Measurements from ENCODE around the gene KLHL8. TPM values are rescaled to one million over a fixed set of nuclear protein-coding genes. Genes with fewer than 3 reads are reported as not detected.
"Not testable (repeated sequence)": the region's sequence is repeated elsewhere in the genome, so short reads cannot be mapped to it uniquely, and the experiment has no call there.

The KLHL8 gene
- total RNA-seq, 1 experiment from 2014 or later: 9.4 TPM

GRCh38 chr4:87192145-87192919 lies 28.1 kb downstream of the KLHL8 start:
- in situ Hi-C loops (cut with HindIII; ENCODE audit: low pct_unique_long_range_greater_than_20kb, low sequenced_read_pairs): no loop called here
- DNase-seq (ENCODE audit: low read depth): no peak

GRCh38 chr4:87188932-87189331 lies 31.5 kb downstream of the KLHL8 start:
- in situ Hi-C loops (cut with HindIII; ENCODE audit: low pct_unique_long_range_greater_than_20kb, low sequenced_read_pairs): no loop called here

GRCh38 chr4:87188048-87188447 lies 32.4 kb downstream of the KLHL8 start:
- DNase-seq (ENCODE audit: low read depth): no peak
- in situ Hi-C loops (cut with HindIII; ENCODE audit: low pct_unique_long_range_greater_than_20kb, low sequenced_read_pairs): no loop called here

More at GRCh38 chr4:87188932-87189331, 31.5 kb downstream of the KLHL8 start:
- DNase-seq (ENCODE audit: low read depth): no peak

- in situ Hi-C loops (cut with HindIII; ENCODE audit: low pct_unique_long_range_greater_than_20kb, low sequenced_read_pairs): no loop called here
- DNase-seq (ENCODE audit: low read depth): no peak
Observed at GRCh38 chr4:87185146-87185870, 35.1 kb downstream of the KLHL8 start.

- in situ Hi-C loops (cut with HindIII; ENCODE audit: low pct_unique_long_range_greater_than_20kb, low sequenced_read_pairs): no loop called here
- DNase-seq (ENCODE audit: low read depth): no peak
Observed at GRCh38 chr4:87180767-87181166, 39.7 kb downstream of the KLHL8 start.

- in situ Hi-C loops (cut with HindIII; ENCODE audit: low pct_unique_long_range_greater_than_20kb, low sequenced_read_pairs): no loop called here
- DNase-seq (ENCODE audit: low read depth): no peak
Observed at GRCh38 chr4:87179751-87180150, 40.7 kb downstream of the KLHL8 start.

- in situ Hi-C loops (cut with HindIII; ENCODE audit: low pct_unique_long_range_greater_than_20kb, low sequenced_read_pairs): no loop called here
Observed at GRCh38 chr4:87174672-87175071, 45.7 kb downstream of the KLHL8 start.

GRCh38 chr4:87171944-87172343 lies 48.5 kb downstream of the KLHL8 start:
- no peak for DNase-seq (ENCODE audit: low read depth)
- in situ Hi-C loops (cut with HindIII; ENCODE audit: low pct_unique_long_range_greater_than_20kb, low sequenced_read_pairs): no loop called here

More at GRCh38 chr4:87174672-87175071, 45.7 kb downstream of the KLHL8 start:
- no peak for DNase-seq (ENCODE audit: low read depth)

- in situ Hi-C loops (cut with HindIII; ENCODE audit: low pct_unique_long_range_greater_than_20kb, low sequenced_read_pairs): no loop called here
- no peak for DNase-seq (ENCODE audit: low read depth)
Observed at GRCh38 chr4:87166296-87166854, 54.0 kb downstream of the KLHL8 start.

GRCh38 chr4:87165892-87166291 lies 54.5 kb downstream of the KLHL8 start:
- no peak for DNase-seq (ENCODE audit: low read depth)
- in situ Hi-C loops (cut with HindIII; ENCODE audit: low pct_unique_long_range_greater_than_20kb, low sequenced_read_pairs): no loop called here

- in situ Hi-C loops (cut with HindIII; ENCODE audit: low pct_unique_long_range_greater_than_20kb, low sequenced_read_pairs): no loop called here
- no peak for DNase-seq (ENCODE audit: low read depth)
Observed at GRCh38 chr4:87153078-87153870, 67.1 kb downstream of the KLHL8 start.

GRCh38 chr4:87152310-87153041 lies 67.9 kb downstream of the KLHL8 start:
- no peak for DNase-seq (ENCODE audit: low read depth)
- in situ Hi-C loops (cut with HindIII; ENCODE audit: low pct_unique_long_range_greater_than_20kb, low sequenced_read_pairs): no loop called here

- in situ Hi-C loops (cut with HindIII; ENCODE audit: low pct_unique_long_range_greater_than_20kb, low sequenced_read_pairs): no loop called here
- DNase-seq (ENCODE audit: low read depth): no peak
Observed at GRCh38 chr4:87151730-87152129, 68.7 kb downstream of the KLHL8 start.

- DNase-seq (ENCODE audit: low read depth): peak; percentile 61
- in situ Hi-C loops (cut with HindIII; ENCODE audit: low pct_unique_long_range_greater_than_20kb, low sequenced_read_pairs): no loop called here
Observed at GRCh38 chr4:87150498-87151261, 69.7 kb downstream of the KLHL8 start.

GRCh38 chr4:87147116-87147515 lies 73.3 kb downstream of the KLHL8 start:
- no peak for DNase-seq (ENCODE audit: low read depth)
- in situ Hi-C loops (cut with HindIII; ENCODE audit: low pct_unique_long_range_greater_than_20kb, low sequenced_read_pairs): no loop called here

- in situ Hi-C loops (cut with HindIII; ENCODE audit: low pct_unique_long_range_greater_than_20kb, low sequenced_read_pairs); DNase-seq (ENCODE audit: low read depth): not testable (repeated sequence)
Observed at GRCh38 chr4:87145934-87146333, 74.5 kb downstream of the KLHL8 start.

GRCh38 chr4:87144356-87144755 lies 76.1 kb downstream of the KLHL8 start:
- in situ Hi-C loops (cut with HindIII; ENCODE audit: low pct_unique_long_range_greater_than_20kb, low sequenced_read_pairs): no loop called here

More at GRCh38 chr4:87144356-87144755, 76.1 kb downstream of the KLHL8 start:
- no peak for DNase-seq (ENCODE audit: low read depth)
